HepG2 (cell line): ENCODE data around the gene SLC1A2. TPM values are rescaled to one million over a fixed set of nuclear protein-coding genes. Genes with fewer than 3 reads are reported as not detected.

Experiments used
- ATAC-seq: fragments of 200-7000 bp; cut with Tn5 transposase; 3 replicates; pipeline ENCODE4 v1.9.1; 2020; ENCODE audit warnings: mild to moderate bottlenecking, moderate library complexity
- BruUV-seq: library from RNA; stranded (reverse); fragments of 400-500 nt; replicated peaks from 2 replicates; lab custom pipeline; 2021; lab: Mats Ljungman, UMichigan
- CTCF ChIA-PET: fragments of 300-600 bp; formaldehyde crosslinking; extraction: SDS; loops from one replicate; lab custom pipeline; 2021; ENCODE audit warnings: low total read pairs, inconsistent platforms, low intra/inter-chr PET ratio; lab: Yijun Ruan, JAX
- POLR2A ChIA-PET: fragments of 350-600 bp; sonication (Branson Sonifier 250); formaldehyde crosslinking; loops from one replicate; lab custom pipeline; 2020; ENCODE audit warnings: antibody characterized with exemption, inconsistent platforms; lab: Yijun Ruan, JAX
- DNase-seq: peaks from one replicate; pipeline ENCODE4 v3.0.0-alpha.2; 2015; ENCODE audit warnings: low spot score
- FAIRE-seq: peaks from 3 replicates; lab custom pipeline; 2011; peaks lifted over from hg19 to GRCh38; lab: Jason Lieb, UNC
- H2AFZ ChIP-seq: one replicate; pipeline ENCODE4 v1.6.1; 2011; ENCODE audit warnings: low read length, inconsistent platforms
- H3K27ac ChIP-seq: fragments of 300-600 bp; 3 replicates; pipeline ENCODE4 v1.8.0; 2011; ENCODE audit warnings: mixed run types, mild to moderate bottlenecking, mixed read lengths, low read length, inconsistent platforms; ENCODE audit not compliant: insufficient read depth; ENCODE audit errors: extremely low read length
- H3K27me3 ChIP-seq, 2 experiments: fragments of 200-600 bp in 1 of 2; 2 replicates in 1 of 2; 3 replicates in 1 of 2; pipeline versions ENCODE4 v1.6.0 to v1.8.0; 2011; ENCODE audit warnings: low read length in 2 of 2, mild to moderate bottlenecking in 2 of 2, moderate library complexity in 2 of 2, inconsistent platforms in 1 of 2; ENCODE audit not compliant: insufficient read depth in 2 of 2, control insufficient read depth in 1 of 2
- H3K36me3 ChIP-seq, 2 experiments: fragments of 200-600 bp in 1 of 2; replicated peaks in 1 of 2; 2 replicates in 1 of 2; 3 replicates in 1 of 2; pipeline versions ENCODE4 v1.5.1 to v1.8.0; 2011; ENCODE audit warnings: low read length in 2 of 2, inconsistent platforms in 1 of 2; ENCODE audit not compliant: insufficient read depth in 2 of 2, control insufficient read depth in 1 of 2
- H3K4me1 ChIP-seq: 2 replicates; pipeline ENCODE4 v1.5.1; 2012; ENCODE audit warnings: low read length, inconsistent platforms; ENCODE audit not compliant: insufficient read depth
- H3K4me2 ChIP-seq: 2 replicates; pipeline ENCODE4 v1.6.0; 2011; ENCODE audit warnings: low read depth, low read length, inconsistent platforms
- H3K4me3 ChIP-seq, 3 experiments: fragments of 200-600 bp in 1 of 3; sonication (generic), shearing (Covaris generic) in 1 of 3; replicated peaks in 1 of 3; 2 replicates each; pipeline ENCODE4 v1.5.1; 2011 to 2016; ENCODE audit warnings: low read length in 3 of 3, inconsistent platforms in 2 of 3, low read depth in 2 of 3, mild to moderate bottlenecking in 2 of 3, control low read depth in 1 of 3, mixed read lengths in 1 of 3; ENCODE audit not compliant: insufficient read depth in 1 of 3
- H3K79me2 ChIP-seq: one replicate; pipeline ENCODE4 v1.6.1; 2011; ENCODE audit warnings: low read length, inconsistent platforms; ENCODE audit not compliant: insufficient read depth
- H3K9ac ChIP-seq: 2 replicates; pipeline ENCODE4 v1.6.0; 2011; ENCODE audit warnings: mild to moderate bottlenecking, low read depth, low read length, inconsistent platforms; ENCODE audit not compliant: insufficient read depth
- H3K9me3 ChIP-seq: 2 replicates; pipeline ENCODE4 v1.5.1; 2012; ENCODE audit warnings: mild to moderate bottlenecking, low read length
- H4K20me1 ChIP-seq: 2 replicates; pipeline ENCODE4 v1.6.0; 2011; ENCODE audit warnings: inconsistent platforms, mild to moderate bottlenecking, low read length, moderate library complexity; ENCODE audit not compliant: insufficient read depth
- AHR ChIP-seq: IDR thresholded peaks from 2 replicates; pipeline ENCODE4 v1.6.1; 2018; ENCODE audit warnings: missing genetic modification reagents, missing compliant biosample characterization
- KAT8 ChIP-seq: IDR thresholded peaks from 2 replicates; pipeline ENCODE4 v1.6.1; 2016; ENCODE audit warnings: missing genetic modification reagents, missing compliant biosample characterization
- NFIB ChIP-seq: sonication (generic); formaldehyde crosslinking; IDR thresholded peaks from 2 replicates; pipeline ENCODE4 v1.9.0; 2021; ENCODE audit warnings: missing genetic modification reagents, mild to moderate bottlenecking, borderline replicate concordance
- RFX5 ChIP-seq: IDR thresholded peaks from 2 replicates; pipeline ENCODE4 v1.6.1; 2011; ENCODE audit warnings: low read depth, low read length, improper control_type of control experiment
- RXRB ChIP-seq: IDR thresholded peaks from 2 replicates; pipeline ENCODE4 v1.6.1; 2016; ENCODE audit warnings: borderline replicate concordance, missing genetic modification reagents, missing compliant biosample characterization
- ZBTB3 ChIP-seq: sonication (generic); formaldehyde crosslinking; IDR thresholded peaks from 2 replicates; pipeline ENCODE4 v1.4.0; 2020; ENCODE audit warnings: low read depth, mild to moderate bottlenecking, moderate library complexity, missing genetic modification reagents, borderline replicate concordance
- ZNF224 ChIP-seq: sonication (generic); formaldehyde crosslinking; IDR thresholded peaks from 2 replicates; pipeline ENCODE4 v1.5.0; 2020; ENCODE audit warnings: mild to moderate bottlenecking, missing genetic modification reagents
- ZNF253 ChIP-seq: sonication (generic); formaldehyde crosslinking; IDR thresholded peaks from 2 replicates; pipeline ENCODE4 v1.8.0; 2022; ENCODE audit warnings: mild to moderate bottlenecking, missing genetic modification reagents, borderline replicate concordance
- ZNF335 ChIP-seq: sonication (generic); formaldehyde crosslinking; IDR thresholded peaks from 2 replicates; pipeline ENCODE4 v1.4.0; 2020; ENCODE audit warnings: missing genetic modification reagents
- ZNF33A ChIP-seq: sonication (generic); formaldehyde crosslinking; IDR thresholded peaks from 2 replicates; pipeline ENCODE4 v1.5.1; 2020; ENCODE audit warnings: missing genetic modification reagents, mild to moderate bottlenecking, moderate library complexity, borderline replicate concordance
- ZNF569 ChIP-seq: sonication (generic); formaldehyde crosslinking; IDR thresholded peaks from 2 replicates; pipeline ENCODE4 v1.5.0; 2020; ENCODE audit warnings: mild to moderate bottlenecking, missing genetic modification reagents, moderate library complexity, borderline replicate concordance
- ZNF570 ChIP-seq: sonication (generic); formaldehyde crosslinking; IDR thresholded peaks from 2 replicates; pipeline ENCODE4 v1.4.0; 2020; ENCODE audit warnings: mild to moderate bottlenecking, missing genetic modification reagents, borderline replicate concordance
- WGBS: methylation state at CpG from one replicate; pipeline ENCODE4 v1.1.6; 2017; ENCODE audit warnings: low lambda C conversion rate; 5-methylcytosine and 5-hydroxymethylcytosine counted together
- in situ Hi-C: cut with HindIII; loops from 2 replicates; pipeline ENCODE4 v1.10.0; 2017; ENCODE audit warnings: low pct_unique_long_range_greater_than_20kb; ENCODE audit not compliant: extremely low pct_ligation_motif_present
- intact Hi-C: fragments of 100-400 bp; cut with micrococcal nuclease; formaldehyde crosslinking; loops from one replicate; pipeline ENCODE4 v1.10.0; 2022; ENCODE audit not compliant: unreplicated experiment
- polyA plus RNA-seq, 8 experiments: library from polyadenylated mRNA; depleted of rRNA in 3 of 8; stranded (reverse) in 7 of 8; unstranded in 1 of 8; fragments of >200 nt; fragmentation: Illumina TruSeq in 4 of 8; extraction: Trizol in 4 of 8; gene quantifications; 2 replicates each; pipeline versions ENCODE4 v1.2.1 to v1.2.3, GENCODE V29; 2011 to 2016; ENCODE audit warnings: low read depth in 4 of 8, missing spikeins in 1 of 8, mixed read lengths in 1 of 8; ENCODE audit not compliant: insufficient read depth in 1 of 8
- total RNA-seq, 5 experiments: library from RNA; depleted of rRNA; stranded (reverse); fragments of >200 nt; fragmentation: Illumina TruSeq; extraction: Trizol; gene quantifications; 2 replicates each; pipeline ENCODE4 v1.2.3, GENCODE V29; 2016; ENCODE audit warnings: low read depth in 1 of 5
- TF ChIP-seq, protein P1 (sequence below): sonication (generic); formaldehyde crosslinking; IDR thresholded peaks from 2 replicates; pipeline ENCODE4 v1.9.0; 2021; ENCODE audit warnings: missing genetic modification reagents, borderline replicate concordance
- TF ChIP-seq, protein P2 (sequence below): sonication (generic); formaldehyde crosslinking; IDR thresholded peaks from 2 replicates; pipeline ENCODE4 v1.4.0; 2020; ENCODE audit warnings: missing genetic modification reagents
- TF ChIP-seq, protein P3 (sequence below): sonication (generic); formaldehyde crosslinking; IDR thresholded peaks from 2 replicates; pipeline ENCODE4 v1.4.0; 2020; ENCODE audit warnings: missing genetic modification reagents, borderline replicate concordance

Gene SLC1A2
- total and polyA plus RNA-seq, 2 of the 13 experiments (the other 11 are each of a cell fraction or from before 2014, with no cell fraction given), result 23.2 to 43.2 TPM

DNA sequence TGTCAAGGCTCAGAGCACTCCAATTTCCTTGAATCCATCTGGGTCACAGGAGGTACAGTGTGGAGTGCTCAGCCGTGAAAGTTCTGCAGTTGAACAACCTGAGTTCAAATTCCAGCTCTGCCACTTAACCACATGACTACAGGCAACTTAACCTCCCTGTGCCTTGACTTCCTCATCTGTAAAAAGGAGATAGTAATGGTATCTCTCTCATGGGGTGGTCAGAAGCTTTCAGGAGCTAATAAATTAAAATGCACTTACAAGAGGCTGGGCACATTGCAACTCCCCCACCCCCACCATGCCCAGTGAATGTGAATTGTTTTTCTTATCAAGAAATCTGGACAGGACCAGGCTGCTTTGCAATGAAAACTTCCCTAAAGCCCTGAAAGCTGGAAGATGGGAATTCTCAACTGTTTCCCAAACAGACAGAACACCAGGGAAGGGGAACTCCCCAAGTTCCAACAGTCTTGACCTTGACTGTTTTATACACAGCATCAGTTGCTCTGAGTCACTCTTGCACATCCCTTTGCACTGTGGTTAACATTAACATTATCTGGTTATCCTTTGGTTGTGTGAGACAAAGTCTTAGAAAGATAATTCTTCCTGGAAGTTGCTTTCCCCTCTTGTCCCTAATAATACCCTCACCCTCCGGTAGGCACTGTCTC lies 137.0 kb downstream of the SLC1A2 start:
- in situ Hi-C loops, result no loop called here
- TF ChIP-seq RFX5 (no peak), NFIB (no peak), ZNF569 (CRISPR knock-in tag) (no peak), KAT8 (CRISPR knock-in tag) (no peak), ZNF224 (CRISPR knock-in tag) (no peak), RXRB (CRISPR knock-in tag) (no peak), ZBTB3 (CRISPR knock-in tag) (no peak), ZNF335 (CRISPR knock-in tag) (no peak), ZNF253 (CRISPR knock-in tag) (no peak), ZNF33A (CRISPR knock-in tag) (no peak), ZNF570 (CRISPR knock-in tag) (no peak), AHR (CRISPR knock-in tag) (no peak)
- TF ChIP-seq, protein P1, sequence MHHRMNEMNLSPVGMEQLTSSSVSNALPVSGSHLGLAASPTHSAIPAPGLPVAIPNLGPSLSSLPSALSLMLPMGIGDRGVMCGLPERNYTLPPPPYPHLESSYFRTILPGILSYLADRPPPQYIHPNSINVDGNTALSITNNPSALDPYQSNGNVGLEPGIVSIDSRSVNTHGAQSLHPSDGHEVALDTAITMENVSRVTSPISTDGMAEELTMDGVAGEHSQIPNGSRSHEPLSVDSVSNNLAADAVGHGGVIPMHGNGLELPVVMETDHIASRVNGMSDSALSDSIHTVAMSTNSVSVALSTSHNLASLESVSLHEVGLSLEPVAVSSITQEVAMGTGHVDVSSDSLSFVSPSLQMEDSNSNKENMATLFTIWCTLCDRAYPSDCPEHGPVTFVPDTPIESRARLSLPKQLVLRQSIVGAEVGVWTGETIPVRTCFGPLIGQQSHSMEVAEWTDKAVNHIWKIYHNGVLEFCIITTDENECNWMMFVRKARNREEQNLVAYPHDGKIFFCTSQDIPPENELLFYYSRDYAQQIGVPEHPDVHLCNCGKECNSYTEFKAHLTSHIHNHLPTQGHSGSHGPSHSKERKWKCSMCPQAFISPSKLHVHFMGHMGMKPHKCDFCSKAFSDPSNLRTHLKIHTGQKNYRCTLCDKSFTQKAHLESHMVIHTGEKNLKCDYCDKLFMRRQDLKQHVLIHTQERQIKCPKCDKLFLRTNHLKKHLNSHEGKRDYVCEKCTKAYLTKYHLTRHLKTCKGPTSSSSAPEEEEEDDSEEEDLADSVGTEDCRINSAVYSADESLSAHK (CRISPR knock-in tag), result no peak
- TF ChIP-seq, protein P2, sequence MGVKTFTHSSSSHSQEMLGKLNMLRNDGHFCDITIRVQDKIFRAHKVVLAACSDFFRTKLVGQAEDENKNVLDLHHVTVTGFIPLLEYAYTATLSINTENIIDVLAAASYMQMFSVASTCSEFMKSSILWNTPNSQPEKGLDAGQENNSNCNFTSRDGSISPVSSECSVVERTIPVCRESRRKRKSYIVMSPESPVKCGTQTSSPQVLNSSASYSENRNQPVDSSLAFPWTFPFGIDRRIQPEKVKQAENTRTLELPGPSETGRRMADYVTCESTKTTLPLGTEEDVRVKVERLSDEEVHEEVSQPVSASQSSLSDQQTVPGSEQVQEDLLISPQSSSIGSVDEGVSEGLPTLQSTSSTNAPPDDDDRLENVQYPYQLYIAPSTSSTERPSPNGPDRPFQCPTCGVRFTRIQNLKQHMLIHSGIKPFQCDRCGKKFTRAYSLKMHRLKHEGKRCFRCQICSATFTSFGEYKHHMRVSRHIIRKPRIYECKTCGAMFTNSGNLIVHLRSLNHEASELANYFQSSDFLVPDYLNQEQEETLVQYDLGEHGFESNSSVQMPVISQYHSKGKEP (CRISPR knock-in tag), result no peak
- TF ChIP-seq, protein P3, sequence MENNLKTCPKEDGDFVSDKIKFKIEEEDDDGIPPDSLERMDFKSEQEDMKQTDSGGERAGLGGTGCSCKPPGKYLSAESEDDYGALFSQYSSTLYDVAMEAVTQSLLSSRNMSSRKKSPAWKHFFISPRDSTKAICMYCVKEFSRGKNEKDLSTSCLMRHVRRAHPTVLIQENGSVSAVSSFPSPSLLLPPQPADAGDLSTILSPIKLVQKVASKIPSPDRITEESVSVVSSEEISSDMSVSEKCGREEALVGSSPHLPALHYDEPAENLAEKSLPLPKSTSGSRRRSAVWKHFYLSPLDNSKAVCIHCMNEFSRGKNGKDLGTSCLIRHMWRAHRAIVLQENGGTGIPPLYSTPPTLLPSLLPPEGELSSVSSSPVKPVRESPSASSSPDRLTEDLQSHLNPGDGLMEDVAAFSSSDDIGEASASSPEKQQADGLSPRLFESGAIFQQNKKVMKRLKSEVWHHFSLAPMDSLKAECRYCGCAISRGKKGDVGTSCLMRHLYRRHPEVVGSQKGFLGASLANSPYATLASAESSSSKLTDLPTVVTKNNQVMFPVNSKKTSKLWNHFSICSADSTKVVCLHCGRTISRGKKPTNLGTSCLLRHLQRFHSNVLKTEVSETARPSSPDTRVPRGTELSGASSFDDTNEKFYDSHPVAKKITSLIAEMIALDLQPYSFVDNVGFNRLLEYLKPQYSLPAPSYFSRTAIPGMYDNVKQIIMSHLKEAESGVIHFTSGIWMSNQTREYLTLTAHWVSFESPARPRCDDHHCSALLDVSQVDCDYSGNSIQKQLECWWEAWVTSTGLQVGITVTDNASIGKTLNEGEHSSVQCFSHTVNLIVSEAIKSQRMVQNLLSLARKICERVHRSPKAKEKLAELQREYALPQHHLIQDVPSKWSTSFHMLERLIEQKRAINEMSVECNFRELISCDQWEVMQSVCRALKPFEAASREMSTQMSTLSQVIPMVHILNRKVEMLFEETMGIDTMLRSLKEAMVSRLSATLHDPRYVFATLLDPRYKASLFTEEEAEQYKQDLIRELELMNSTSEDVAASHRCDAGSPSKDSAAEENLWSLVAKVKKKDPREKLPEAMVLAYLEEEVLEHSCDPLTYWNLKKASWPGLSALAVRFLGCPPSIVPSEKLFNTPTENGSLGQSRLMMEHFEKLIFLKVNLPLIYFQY (CRISPR knock-in tag), result no peak

More for the DNA sequence above, 137.0 kb downstream of the SLC1A2 start:
- no peak overlapping the region for H2AFZ ChIP-seq
- no peak overlapping the region for H3K4me2 ChIP-seq
- no peaks in the 10 kb centered on the region for H3K4me1 ChIP-seq
- FAIRE-seq (no peak), ATAC-seq (no peak), DNase-seq (no peak)
- H3K27ac ChIP-seq, result no peak overlapping the region
- H3K79me2 ChIP-seq, result no peaks in the 10 kb centered on the region
- BruUV-seq, result no TSS peak
- H3K27me3 ChIP-seq, result no peaks in the 10 kb centered on the region
- H3K9ac ChIP-seq, result no peak overlapping the region
- intact Hi-C loops, result no loop called here
- H3K36me3 ChIP-seq, result peaks cover 0 to 20% of the 10 kb centered on the region in 2 experiments; a peak in 2 of 5 replicates
- no peak overlapping the region for H3K4me3 ChIP-seq
- WGBS, result 82% methylated on average over 2 of the region's 2 CpGs
- CTCF ChIA-PET, result no interaction called here
- POLR2A ChIA-PET, result no interaction called here
- no peaks in the 10 kb centered on the region for H3K9me3 ChIP-seq
- H4K20me1 ChIP-seq, result no peaks in the 10 kb centered on the region
